Neural progenitor cell (in vitro differentiated cells): ENCODE data around the gene OVOL3. TPM values are rescaled to one million over a fixed set of nuclear protein-coding genes. Genes with fewer than 3 reads are reported as not detected.
"Not testable (repeated sequence)": the region's sequence is repeated elsewhere in the genome, so short reads cannot be mapped to it uniquely, and the experiment has no call there.

Source experiments
- DNase-seq: peaks from one replicate; pipeline ENCODE4 v3.0.0-alpha.2; 2016; ENCODE audit warnings: low spot score
- H2AFZ ChIP-seq: fragments of 200-600 bp; sonication (generic); replicated peaks from 2 replicates; pipeline ENCODE4 v1.6.1; 2016; ENCODE audit warnings: antibody characterized with exemption
- H3F3A ChIP-seq: fragments of 200-600 bp; sonication (generic); 2 replicates; pipeline ENCODE4 v1.6.1; 2016; ENCODE audit warnings: antibody characterized with exemption, low read depth
- H3K27ac ChIP-seq: fragments of 200-600 bp; sonication (generic); 2 replicates; pipeline ENCODE4 v1.5.1; 2016; ENCODE audit warnings: mild to moderate bottlenecking
- H3K27me3 ChIP-seq: fragments of 200-600 bp; sonication (generic); 2 replicates; pipeline ENCODE4 v1.6.1; 2016; ENCODE audit warnings: mild to moderate bottlenecking, moderate library complexity
- H3K36me3 ChIP-seq: fragments of 200-600 bp; sonication (generic); 2 replicates; pipeline ENCODE4 v1.5.1; 2016
- H3K4me1 ChIP-seq: fragments of 200-600 bp; sonication (generic); 2 replicates; pipeline ENCODE4 v1.6.1; 2016; ENCODE audit warnings: mixed run types
- H3K4me2 ChIP-seq: fragments of 200-600 bp; sonication (generic); 2 replicates; pipeline ENCODE4 v1.6.1; 2016
- H3K4me3 ChIP-seq: fragments of 200-600 bp; sonication (generic); 2 replicates; pipeline ENCODE4 v1.5.1; 2016
- H3K79me2 ChIP-seq: fragments of 200-600 bp; sonication (generic); 2 replicates; pipeline ENCODE4 v1.6.1; 2016; ENCODE audit warnings: low read depth
- H3K9ac ChIP-seq: fragments of 200-600 bp; sonication (generic); 2 replicates; pipeline ENCODE4 v1.6.1; 2016
- H3K9me3 ChIP-seq: fragments of 200-600 bp; sonication (generic); 2 replicates; pipeline ENCODE4 v1.5.1; 2016; ENCODE audit warnings: low read depth
- H4K20me1 ChIP-seq: fragments of 200-600 bp; sonication (generic); 2 replicates; pipeline ENCODE4 v1.6.1; 2016; ENCODE audit warnings: low read depth
- H3K27ac Mint-ChIP-seq: 3 replicates; pipeline ENCODE4 v1.8.0; 2021; ENCODE audit warnings: mixed read lengths
- H3K27me3 Mint-ChIP-seq: 2 replicates; pipeline ENCODE4 v1.8.0; 2022; ENCODE audit warnings: low read depth, mild to moderate bottlenecking, inconsistent platforms, moderate library complexity, mixed read lengths; ENCODE audit not compliant: insufficient read depth
- H3K36me3 Mint-ChIP-seq: 3 replicates; pipeline ENCODE4 v1.8.0; 2021; ENCODE audit warnings: mixed read lengths
- H3K4me1 Mint-ChIP-seq: 3 replicates; pipeline ENCODE4 v1.8.0; 2021; ENCODE audit warnings: mixed read lengths
- H3K4me3 Mint-ChIP-seq: 3 replicates; pipeline ENCODE4 v1.8.0; 2021; ENCODE audit warnings: mild to moderate bottlenecking, moderate library complexity, mixed read lengths
- H3K9me3 Mint-ChIP-seq: 3 replicates; pipeline ENCODE4 v1.8.0; 2020; ENCODE audit warnings: mixed read lengths
- EZH2 ChIP-seq: fragments of 200-600 bp; sonication (generic); IDR thresholded peaks from 2 replicates; pipeline ENCODE4 v1.6.1; 2017; ENCODE audit warnings: antibody characterized with exemption, mild to moderate bottlenecking, moderate library complexity
- EZH2phosphoT487 ChIP-seq: fragments of 200-600 bp; sonication (generic); IDR thresholded peaks from 2 replicates; pipeline ENCODE4 v1.6.1; 2017; ENCODE audit warnings: antibody characterized with exemption
- total RNA-seq: library from RNA; depleted of rRNA; stranded (reverse); fragments of >200 nt; gene quantifications from 2 replicates; pipeline ENCODE4 v1.2.3, GENCODE V29; 2015; ENCODE audit warnings: low replicate concordance
- TF ChIP-seq, protein P1 (sequence below): fragments of 200-600 bp; sonication (generic); IDR thresholded peaks from 2 replicates; pipeline ENCODE4 v1.5.1; 2017; ENCODE audit warnings: antibody characterized with exemption, mild to moderate bottlenecking

Gene OVOL3
- total RNA-seq, 1 donor from 2014 or later, result not detected

DNA sequence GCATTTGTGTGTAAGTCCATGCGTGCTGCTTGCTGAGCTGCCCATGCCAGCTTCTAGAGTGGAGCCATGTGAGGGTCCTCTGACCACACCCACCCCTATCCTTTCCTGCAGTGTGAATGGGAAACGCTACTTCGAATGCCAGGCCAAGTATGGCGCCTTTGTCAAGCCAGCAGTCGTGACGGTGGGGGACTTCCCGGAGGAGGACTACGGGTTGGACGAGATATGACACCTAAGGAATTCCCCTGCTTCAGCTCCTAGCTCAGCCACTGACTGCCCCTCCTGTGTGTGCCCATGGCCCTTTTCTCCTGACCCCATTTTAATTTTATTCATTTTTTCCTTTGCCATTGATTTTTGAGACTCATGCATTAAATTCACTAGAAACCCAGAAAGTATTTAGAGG, 14.6 kb downstream of the OVOL3 start:
- H3K36me3 ChIP-seq, result no peaks in the 10 kb centered on the region
- peaks cover 10% of the 10 kb centered on the region for H3K36me3 Mint-ChIP-seq

DNA sequence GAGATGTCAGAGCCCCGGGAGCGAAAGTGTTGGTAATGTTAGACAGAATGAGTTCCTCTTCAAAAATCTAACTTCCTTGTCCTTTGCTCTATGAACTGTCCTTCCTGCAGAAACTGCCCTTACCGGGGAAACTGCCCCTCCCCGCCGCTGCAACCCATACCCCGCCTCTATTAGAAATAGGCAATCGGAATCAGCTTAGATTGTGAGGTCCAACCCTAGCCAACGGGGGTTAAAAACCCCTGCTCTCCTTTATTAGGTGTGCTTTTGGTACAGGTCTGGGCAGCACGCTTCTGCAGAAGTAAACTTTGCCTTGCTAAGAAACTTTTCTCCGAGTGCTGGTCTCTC, 17.4 kb downstream of the OVOL3 start:
- H3K4me2 ChIP-seq, result peak overlapping the region; percentile 99
- peak overlapping the region; percentile 55 for H3K9ac ChIP-seq
- H2AFZ ChIP-seq, result peak overlapping the region; percentile 97
- H3K79me2 ChIP-seq, result no peaks in the 10 kb centered on the region
- Mint-ChIP-seq H3K36me3 (peaks cover 6% of the 10 kb centered on the region), H3K4me1 (peaks cover 7% of the 10 kb centered on the region), H3K4me3 (peak overlapping the region; percentile 87), H3K27me3 (peaks cover 1% of the 10 kb centered on the region), H3K9me3 (no peaks in the 10 kb centered on the region), H3K27ac (peak overlapping the region; percentile 78)
- no peaks in the 10 kb centered on the region for H3K36me3 ChIP-seq
- H3K4me1 ChIP-seq, result peaks cover 11% of the 10 kb centered on the region
- no peaks in the 10 kb centered on the region for H4K20me1 ChIP-seq
- H3K27me3 ChIP-seq, result no peaks in the 10 kb centered on the region
- H3F3A ChIP-seq, result peaks cover 28% of the 10 kb centered on the region
- peak overlapping the region; percentile 63 for H3K4me3 ChIP-seq
- no peaks in the 10 kb centered on the region for H3K9me3 ChIP-seq
- TF ChIP-seq EZH2phosphoT487 (no peak), EZH2 (no peak)
- TF ChIP-seq, protein P1, sequence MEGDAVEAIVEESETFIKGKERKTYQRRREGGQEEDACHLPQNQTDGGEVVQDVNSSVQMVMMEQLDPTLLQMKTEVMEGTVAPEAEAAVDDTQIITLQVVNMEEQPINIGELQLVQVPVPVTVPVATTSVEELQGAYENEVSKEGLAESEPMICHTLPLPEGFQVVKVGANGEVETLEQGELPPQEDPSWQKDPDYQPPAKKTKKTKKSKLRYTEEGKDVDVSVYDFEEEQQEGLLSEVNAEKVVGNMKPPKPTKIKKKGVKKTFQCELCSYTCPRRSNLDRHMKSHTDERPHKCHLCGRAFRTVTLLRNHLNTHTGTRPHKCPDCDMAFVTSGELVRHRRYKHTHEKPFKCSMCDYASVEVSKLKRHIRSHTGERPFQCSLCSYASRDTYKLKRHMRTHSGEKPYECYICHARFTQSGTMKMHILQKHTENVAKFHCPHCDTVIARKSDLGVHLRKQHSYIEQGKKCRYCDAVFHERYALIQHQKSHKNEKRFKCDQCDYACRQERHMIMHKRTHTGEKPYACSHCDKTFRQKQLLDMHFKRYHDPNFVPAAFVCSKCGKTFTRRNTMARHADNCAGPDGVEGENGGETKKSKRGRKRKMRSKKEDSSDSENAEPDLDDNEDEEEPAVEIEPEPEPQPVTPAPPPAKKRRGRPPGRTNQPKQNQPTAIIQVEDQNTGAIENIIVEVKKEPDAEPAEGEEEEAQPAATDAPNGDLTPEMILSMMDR, result no peak
- DNase-seq, result peak; percentile 58
- H3K27ac ChIP-seq, result peak overlapping the region; percentile 88

More for the DNA sequence above, 14.6 kb downstream of the OVOL3 start:
- H3K27me3 Mint-ChIP-seq, result no peaks in the 10 kb centered on the region
- Histone ChIP-seq H4K20me1 (no peaks in the 10 kb centered on the region), H3F3A (peaks cover 28% of the 10 kb centered on the region), H3K4me1 (peaks cover 11% of the 10 kb centered on the region), H3K9ac (no peak overlapping the region), H3K79me2 (no peaks in the 10 kb centered on the region), H2AFZ (no peak overlapping the region), H3K9me3 (no peaks in the 10 kb centered on the region), H3K4me3 (no peak overlapping the region), H3K4me2 (no peak overlapping the region), H3K27me3 (no peaks in the 10 kb centered on the region), H3K27ac (no peak overlapping the region)
- TF ChIP-seq, protein P1, result no peak
- TF ChIP-seq EZH2phosphoT487, result no peak
- TF ChIP-seq EZH2, result no peak
- no peak for DNase-seq
- H3K9me3 Mint-ChIP-seq, result no peaks in the 10 kb centered on the region
- H3K4me1 Mint-ChIP-seq, result peaks cover 7% of the 10 kb centered on the region
- H3K4me3 Mint-ChIP-seq, result peak overlapping the region; percentile 10
- peak overlapping the region; percentile 81 for H3K27ac Mint-ChIP-seq

DNA sequence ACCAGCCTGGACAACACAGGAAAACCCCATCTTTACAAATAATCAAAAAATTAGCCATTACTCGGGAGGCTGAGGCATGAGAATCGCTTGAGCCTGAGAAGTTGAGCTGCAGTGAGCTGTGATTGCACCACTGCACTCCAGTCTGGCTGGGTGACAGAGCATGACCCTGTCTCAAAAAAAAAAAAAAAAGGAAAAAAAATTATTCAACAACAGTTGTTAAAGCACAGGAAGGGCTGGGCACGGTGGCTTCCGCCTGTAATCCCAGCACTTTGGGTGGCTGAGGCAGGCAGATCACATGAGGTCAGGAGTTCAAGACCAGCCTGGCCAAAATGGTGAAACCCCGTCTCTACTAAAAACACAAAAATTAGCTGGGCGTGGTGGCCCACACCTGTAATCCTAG, 20.3 kb downstream of the OVOL3 start:
- not testable (repeated sequence) for H3K27ac ChIP-seq, H3K4me3 Mint-ChIP-seq, DNase-seq, H3K9ac ChIP-seq, H3K27ac Mint-ChIP-seq, H3K9me3 ChIP-seq, H3K4me1 Mint-ChIP-seq, H4K20me1 ChIP-seq, H3K27me3 ChIP-seq, H3K36me3 ChIP-seq, H3K36me3 Mint-ChIP-seq, H3K27me3 Mint-ChIP-seq, H3K79me2 ChIP-seq, H2AFZ ChIP-seq, H3K4me3 ChIP-seq, H3K9me3 Mint-ChIP-seq, H3K4me2 ChIP-seq
- H3K4me1 ChIP-seq, result peaks cover 11% of the 10 kb centered on the region
- H3F3A ChIP-seq, result peaks cover 28% of the 10 kb centered on the region

DNA sequence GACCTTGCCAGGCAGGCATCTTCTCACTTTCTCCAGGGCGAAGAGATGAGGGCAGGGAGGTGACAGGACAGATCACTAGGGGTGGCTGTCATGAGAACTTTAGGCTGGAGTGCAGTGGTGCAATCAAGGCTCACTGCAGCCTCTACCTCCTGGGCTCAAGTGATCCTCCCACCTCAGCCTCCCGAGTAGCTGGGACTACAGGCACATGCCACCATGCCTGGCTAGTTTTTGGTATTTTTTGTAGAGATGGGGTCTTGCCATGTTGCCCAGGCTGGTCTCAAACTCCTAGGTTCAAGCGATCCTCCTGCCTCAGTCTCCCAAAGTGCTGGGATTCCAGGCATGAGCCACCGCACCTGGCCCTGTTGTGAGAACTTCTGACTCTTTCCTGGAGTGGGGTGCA, 23.9 kb downstream of the OVOL3 start:
- DNase-seq, H3K4me2 ChIP-seq, H3K4me3 ChIP-seq, H3K27ac Mint-ChIP-seq, H3K27me3 ChIP-seq, H4K20me1 ChIP-seq, H3K27ac ChIP-seq, H3K36me3 ChIP-seq, H2AFZ ChIP-seq, H3K4me1 Mint-ChIP-seq, H3K9me3 ChIP-seq, H3K9me3 Mint-ChIP-seq, H3K36me3 Mint-ChIP-seq, H3K4me1 ChIP-seq, H3K79me2 ChIP-seq, H3K9ac ChIP-seq, H3F3A ChIP-seq: not testable (repeated sequence)
- Mint-ChIP-seq H3K4me3 (peak overlapping the region; percentile 5), H3K27me3 (peaks cover 13% of the 10 kb centered on the region)
